ENCODE data around the gene MAOA.

GRCh38 chrX:43743100-43743822, 87.2 kb downstream of the MAOA start:
- TF ChIP-seq ZNF138 (tag by site-specific recombination; IDR thresholded peaks at IDR 0.05; ENCODE audit: borderline replicate concordance): no peak
- no peak for TF ChIP-seq HOXA7 (CRISPR knock-in tag; IDR thresholded peaks at IDR 0.05; ENCODE audit: borderline replicate concordance)
- TF ChIP-seq PBX3 (CRISPR knock-in tag; IDR thresholded peaks at IDR 0.05): no peak
- TF ChIP-seq, protein P1, sequence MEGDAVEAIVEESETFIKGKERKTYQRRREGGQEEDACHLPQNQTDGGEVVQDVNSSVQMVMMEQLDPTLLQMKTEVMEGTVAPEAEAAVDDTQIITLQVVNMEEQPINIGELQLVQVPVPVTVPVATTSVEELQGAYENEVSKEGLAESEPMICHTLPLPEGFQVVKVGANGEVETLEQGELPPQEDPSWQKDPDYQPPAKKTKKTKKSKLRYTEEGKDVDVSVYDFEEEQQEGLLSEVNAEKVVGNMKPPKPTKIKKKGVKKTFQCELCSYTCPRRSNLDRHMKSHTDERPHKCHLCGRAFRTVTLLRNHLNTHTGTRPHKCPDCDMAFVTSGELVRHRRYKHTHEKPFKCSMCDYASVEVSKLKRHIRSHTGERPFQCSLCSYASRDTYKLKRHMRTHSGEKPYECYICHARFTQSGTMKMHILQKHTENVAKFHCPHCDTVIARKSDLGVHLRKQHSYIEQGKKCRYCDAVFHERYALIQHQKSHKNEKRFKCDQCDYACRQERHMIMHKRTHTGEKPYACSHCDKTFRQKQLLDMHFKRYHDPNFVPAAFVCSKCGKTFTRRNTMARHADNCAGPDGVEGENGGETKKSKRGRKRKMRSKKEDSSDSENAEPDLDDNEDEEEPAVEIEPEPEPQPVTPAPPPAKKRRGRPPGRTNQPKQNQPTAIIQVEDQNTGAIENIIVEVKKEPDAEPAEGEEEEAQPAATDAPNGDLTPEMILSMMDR (tag by site-specific recombination; IDR thresholded peaks at IDR 0.05): no peak
- TF ChIP-seq ZNF37A (tag by site-specific recombination; IDR thresholded peaks at IDR 0.05): no peak
- TF ChIP-seq TCF7L2 (IDR thresholded peaks at IDR 0.05; ENCODE audit: borderline replicate concordance, low read depth, low read length): no peak
- TF ChIP-seq ZNF830 (tag by site-specific recombination; IDR thresholded peaks at IDR 0.05; ENCODE audit: low read depth): no peak
- TF ChIP-seq, protein P2, sequence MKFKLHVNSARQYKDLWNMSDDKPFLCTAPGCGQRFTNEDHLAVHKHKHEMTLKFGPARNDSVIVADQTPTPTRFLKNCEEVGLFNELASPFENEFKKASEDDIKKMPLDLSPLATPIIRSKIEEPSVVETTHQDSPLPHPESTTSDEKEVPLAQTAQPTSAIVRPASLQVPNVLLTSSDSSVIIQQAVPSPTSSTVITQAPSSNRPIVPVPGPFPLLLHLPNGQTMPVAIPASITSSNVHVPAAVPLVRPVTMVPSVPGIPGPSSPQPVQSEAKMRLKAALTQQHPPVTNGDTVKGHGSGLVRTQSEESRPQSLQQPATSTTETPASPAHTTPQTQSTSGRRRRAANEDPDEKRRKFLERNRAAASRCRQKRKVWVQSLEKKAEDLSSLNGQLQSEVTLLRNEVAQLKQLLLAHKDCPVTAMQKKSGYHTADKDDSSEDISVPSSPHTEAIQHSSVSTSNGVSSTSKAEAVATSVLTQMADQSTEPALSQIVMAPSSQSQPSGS (tag by site-specific recombination; IDR thresholded peaks at IDR 0.05; ENCODE audit: low read depth): no peak
- TF ChIP-seq ZNF571 (tag by site-specific recombination; IDR thresholded peaks at IDR 0.05): no peak
- TF ChIP-seq ZSCAN30 (tag by site-specific recombination; IDR thresholded peaks at IDR 0.05): no peak
- no peak for TF ChIP-seq ZNF501 (tag by site-specific recombination; IDR thresholded peaks at IDR 0.05)
- no peak for TF ChIP-seq ZNF701 (tag by site-specific recombination; IDR thresholded peaks at IDR 0.05)
- no peak for TF ChIP-seq SALL2 (tag by site-specific recombination; IDR thresholded peaks at IDR 0.05; ENCODE audit: borderline replicate concordance)
- no peak for TF ChIP-seq ZNF114 (tag by site-specific recombination; IDR thresholded peaks at IDR 0.05)
